ENCODE data around the gene ARG2.

DNA sequence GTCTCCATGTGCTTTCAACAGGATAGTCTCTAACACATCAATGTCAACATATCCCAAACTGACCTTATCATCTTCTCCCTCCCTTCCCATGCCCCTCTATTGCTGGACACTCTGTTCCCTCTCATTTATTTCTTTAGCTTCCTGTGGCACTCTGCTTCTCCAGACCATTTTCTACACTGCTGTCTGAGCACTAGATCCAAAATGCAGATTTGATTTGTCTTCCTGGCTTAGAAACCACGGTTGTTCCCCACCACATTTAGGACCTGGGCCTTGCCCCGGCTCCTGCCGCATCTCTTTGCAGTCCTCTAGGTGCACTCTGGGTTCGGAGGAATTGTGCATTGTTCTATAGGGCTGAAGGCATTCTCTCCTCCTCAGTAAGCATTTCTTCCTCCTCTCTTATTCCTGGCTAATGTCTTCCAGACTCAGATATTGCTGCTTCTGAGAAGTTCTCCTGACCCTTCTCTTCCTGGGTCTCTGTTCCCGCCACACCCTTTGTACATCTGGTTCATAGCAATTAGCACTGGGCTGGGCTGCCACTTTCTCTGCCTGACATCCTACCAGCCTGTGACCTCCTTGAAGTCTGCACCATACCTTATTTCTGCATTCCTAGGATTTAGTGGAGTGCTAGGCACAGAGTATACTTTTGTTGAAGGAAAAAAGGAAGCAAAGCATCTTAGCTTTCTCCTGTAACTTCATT lies 13.9 kb downstream of the ARG2 start:
- TF ChIP-seq, protein P1, sequence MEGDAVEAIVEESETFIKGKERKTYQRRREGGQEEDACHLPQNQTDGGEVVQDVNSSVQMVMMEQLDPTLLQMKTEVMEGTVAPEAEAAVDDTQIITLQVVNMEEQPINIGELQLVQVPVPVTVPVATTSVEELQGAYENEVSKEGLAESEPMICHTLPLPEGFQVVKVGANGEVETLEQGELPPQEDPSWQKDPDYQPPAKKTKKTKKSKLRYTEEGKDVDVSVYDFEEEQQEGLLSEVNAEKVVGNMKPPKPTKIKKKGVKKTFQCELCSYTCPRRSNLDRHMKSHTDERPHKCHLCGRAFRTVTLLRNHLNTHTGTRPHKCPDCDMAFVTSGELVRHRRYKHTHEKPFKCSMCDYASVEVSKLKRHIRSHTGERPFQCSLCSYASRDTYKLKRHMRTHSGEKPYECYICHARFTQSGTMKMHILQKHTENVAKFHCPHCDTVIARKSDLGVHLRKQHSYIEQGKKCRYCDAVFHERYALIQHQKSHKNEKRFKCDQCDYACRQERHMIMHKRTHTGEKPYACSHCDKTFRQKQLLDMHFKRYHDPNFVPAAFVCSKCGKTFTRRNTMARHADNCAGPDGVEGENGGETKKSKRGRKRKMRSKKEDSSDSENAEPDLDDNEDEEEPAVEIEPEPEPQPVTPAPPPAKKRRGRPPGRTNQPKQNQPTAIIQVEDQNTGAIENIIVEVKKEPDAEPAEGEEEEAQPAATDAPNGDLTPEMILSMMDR (IDR thresholded peaks at IDR 0.05), result no peak
- TF ChIP-seq POLR2A (IDR thresholded peaks at IDR 0.05), result no peak

All from Peyer's patch (tissue), 4 donors.